Measurements from ENCODE around the gene GSTM1. TPM values are rescaled to one million over a fixed set of nuclear protein-coding genes. Genes with fewer than 3 reads are reported as not detected.
A peak's percentile ranks its signal among the peaks of the same experiment; 100 is the strongest.

The GSTM1 gene
- total RNA-seq, 2 donors from 2014 or later, result 19.5 TPM; not detected in 1

GRCh38 chr1:109641078-109641740, 46.4 kb upstream of the GSTM1 start:
- ATAC-seq, result no peak

GRCh38 chr1:109641861-109642260, 45.8 kb upstream of the GSTM1 start:
- no peaks in the 10 kb centered on the region for H3K27me3 ChIP-seq
- intact Hi-C loops (cut with DNase I), result loop anchor here (5.0 kb wide), 1 partner anchor 130 kb away; no protein-coding TSS in a partner anchor
- ATAC-seq (no peak), DNase-seq (no peak)
- 63 to 73% methylated on average over 2 of the region's 2 CpGs for WGBS, 2 donors
- H3K36me3 ChIP-seq (replicated peaks in 1 of 2; ENCODE audit: insufficient read depth in 1 of 2, low read depth in 2 of 2), result no peaks in the 10 kb centered on the region
- H3K27ac ChIP-seq, result no peak overlapping the region
- no peaks in the 10 kb centered on the region for H3K9me3 ChIP-seq
- peaks cover 7% of the 10 kb centered on the region for H3K4me1 ChIP-seq
- no peak overlapping the region for H3K4me3 ChIP-seq
- no peak for TF ChIP-seq POLR2A (IDR thresholded peaks at IDR 0.05)
- no peak for TF ChIP-seq CTCF (IDR thresholded peaks at IDR 0.05)

More at GRCh38 chr1:109641078-109641740, 46.4 kb upstream of the GSTM1 start:
- no peak overlapping the region for H3K4me3 ChIP-seq
- peaks cover 10% of the 10 kb centered on the region for H3K4me1 ChIP-seq
- no peaks in the 10 kb centered on the region for H3K36me3 ChIP-seq (replicated peaks in 1 of 2; ENCODE audit: insufficient read depth in 1 of 2, low read depth in 2 of 2)
- intact Hi-C loops (cut with DNase I), result loop anchor here (5.0 kb wide), 1 partner anchor 131 kb away; no protein-coding TSS in a partner anchor
- no peak for TF ChIP-seq POLR2A (IDR thresholded peaks at IDR 0.05)
- no peak for TF ChIP-seq CTCF (IDR thresholded peaks at IDR 0.05)
- H3K27ac ChIP-seq, result no peak overlapping the region
- no peaks in the 10 kb centered on the region for H3K9me3 ChIP-seq
- 73 to 78% methylated on average over 2 of the region's 2 CpGs for WGBS, 2 donors
- DNase-seq, result no peak
- H3K27me3 ChIP-seq, result no peaks in the 10 kb centered on the region

DNA sequence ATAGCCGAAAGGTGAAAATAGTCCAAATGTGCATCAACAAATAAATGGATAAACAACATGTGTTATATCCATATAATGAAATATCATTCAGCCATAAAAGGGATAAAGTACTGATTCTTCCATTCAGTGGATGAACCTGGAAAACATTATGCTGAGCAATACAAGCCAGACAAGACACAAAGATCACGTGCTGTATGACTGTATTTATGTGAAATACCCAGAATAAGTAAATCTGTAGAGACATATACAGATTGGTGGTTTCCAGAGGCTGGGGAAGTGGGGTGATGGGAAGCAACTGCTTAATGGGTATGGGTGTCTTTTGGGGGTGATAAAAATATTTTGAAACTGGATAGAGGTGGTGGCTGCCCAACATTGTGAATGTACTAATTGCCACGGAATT, 45.0 kb upstream of the GSTM1 start:
- Histone ChIP-seq H3K36me3 (replicated peaks in 1 of 2; ENCODE audit: insufficient read depth in 1 of 2, low read depth in 2 of 2) (no peaks in the 10 kb centered on the region), H3K9me3 (no peaks in the 10 kb centered on the region), H3K27ac (no peak overlapping the region), H3K27me3 (no peaks in the 10 kb centered on the region), H3K4me3 (no peak overlapping the region), H3K4me1 (peaks cover 7% of the 10 kb centered on the region)
- intact Hi-C loops (cut with DNase I), result loop anchor here (5.0 kb wide), 1 partner anchor 130 kb away; no protein-coding TSS in a partner anchor
- no peak for ATAC-seq
- TF ChIP-seq CTCF (IDR thresholded peaks at IDR 0.05) (no peak), POLR2A (IDR thresholded peaks at IDR 0.05) (no peak)
- WGBS, 2 donors, result 51 to 52% methylated on average over 3 of the region's 3 CpGs
- no peak for DNase-seq

DNA sequence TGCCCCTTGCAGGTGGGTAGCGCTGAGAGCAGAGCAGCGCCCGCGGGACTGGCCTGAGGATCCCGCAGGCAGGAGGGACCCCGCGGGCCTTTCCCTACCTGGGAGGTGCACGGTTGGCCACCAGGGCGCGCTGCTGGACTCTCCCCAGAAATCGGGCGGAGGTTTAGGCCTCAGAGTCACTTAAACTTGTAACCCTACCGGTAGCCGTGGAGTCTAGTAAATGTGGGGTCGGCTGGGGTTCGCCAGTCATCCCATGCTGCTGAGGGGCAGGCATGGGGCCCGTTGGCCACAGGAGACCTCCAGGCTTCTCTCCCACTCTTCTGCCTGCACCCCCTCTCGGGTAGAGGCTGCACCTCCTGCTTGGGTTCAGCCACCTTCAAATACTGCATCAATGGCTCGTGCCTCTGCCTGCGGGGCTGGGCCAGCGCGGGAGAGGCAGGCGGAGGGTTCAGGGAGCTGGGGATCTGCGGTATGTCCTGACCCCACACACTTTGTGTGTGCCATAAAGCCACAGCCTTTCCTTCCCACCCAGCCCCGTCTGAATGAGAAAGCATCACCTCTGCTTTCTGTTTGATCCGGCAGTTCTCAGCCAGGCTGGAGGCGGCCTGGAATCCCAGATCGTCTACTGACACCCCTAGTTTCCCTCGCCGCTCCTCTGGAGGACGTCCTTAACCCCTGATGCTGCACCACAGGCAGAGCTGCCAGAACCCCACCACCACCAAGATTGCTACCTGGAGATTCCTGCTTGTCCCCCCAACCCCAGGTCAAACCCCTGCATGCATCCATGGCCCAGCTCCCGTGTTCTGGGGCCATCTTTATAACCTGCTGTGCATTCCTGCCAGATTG, 44.0 kb upstream of the GSTM1 start:
- no peaks in the 10 kb centered on the region for H3K27me3 ChIP-seq
- 28 to 54% methylated on average over 14 to 32 of the region's 32 CpGs for WGBS, 2 donors
- ATAC-seq (peak; percentile 96), DNase-seq (peak; percentile 81 to 89 (median 87))
- no peak overlapping the region for H3K4me3 ChIP-seq
- intact Hi-C loops (cut with DNase I), result loop anchor here (5.0 kb wide), 1 partner anchor 129 kb away; no protein-coding TSS in a partner anchor
- TF ChIP-seq POLR2A (IDR thresholded peaks at IDR 0.05) (no peak), CTCF (IDR thresholded peaks at IDR 0.05) (peak; percentile 84 to 91 (median 88))
- no peaks in the 10 kb centered on the region for H3K9me3 ChIP-seq
- H3K36me3 ChIP-seq (replicated peaks in 1 of 2; ENCODE audit: insufficient read depth in 1 of 2, low read depth in 2 of 2), result no peaks in the 10 kb centered on the region
- no peak overlapping the region for H3K27ac ChIP-seq
- H3K4me1 ChIP-seq, result peaks cover 7% of the 10 kb centered on the region

Data from body of pancreas (tissue), 4 donors.